ENCODE measurements around the gene NLRX1. TPM values are rescaled to one million over a fixed set of nuclear protein-coding genes. Genes with fewer than 3 reads are reported as not detected.

NLRX1 gene
- polyA plus RNA-seq, 1 of the 3 experiments (the other 2 are of a cell fraction), result 13.7 TPM

- Histone ChIP-seq H3K9me3 (no peaks in the 10 kb centered on the region), H3F3A (replicated peaks; ENCODE audit: insufficient read depth) (no peaks in the 10 kb centered on the region), H3K9ac (no peak overlapping the region), H3K27ac (ENCODE audit: low read depth in 2 of 2, low read length in 1 of 2) (no peak overlapping the region), H3K79me2 (ENCODE audit: insufficient read depth) (no peaks in the 10 kb centered on the region), H3K4me3 (ENCODE audit: low read depth in 2 of 2, low read length in 1 of 2) (no peak overlapping the region), H3K4me2 (no peak overlapping the region), H3K27me3 (ENCODE audit: insufficient read depth) (no peaks in the 10 kb centered on the region), H3K36me3 (replicated peaks in 1 of 2; ENCODE audit: control insufficient read depth in 1 of 2, insufficient read depth in 2 of 2, low read length in 1 of 2) (peaks cover 0 to 7% of the 10 kb centered on the region in 2 experiments), H3K9me2 (no peaks in the 10 kb centered on the region), H3K4me1 (ENCODE audit: control insufficient read depth in 1 of 2, insufficient read depth in 2 of 2, low read depth in 1 of 2, low read length in 1 of 2) (peaks cover 0 to 9% of the 10 kb centered on the region in 2 experiments; a peak in 1 of 4 replicates), H4K20me1 (ENCODE audit: insufficient read depth) (no peaks in the 10 kb centered on the region), H2AFZ (ENCODE audit: low read depth) (no peak overlapping the region)
- CTCF ChIA-PET, result interaction anchor here (1.2 to 1.3 kb wide), 3 partner anchors 8 to 19 kb away, joined by 3 to 4 read pairs (median 4); no protein-coding TSS in a partner anchor
- POLR2A ChIA-PET, result no interaction called here
- peak; percentile 20 for DNase-seq
- TF ChIP-seq JUND (IDR thresholded peaks at IDR 0.05) (no peak), FOXM1 (IDR thresholded peaks at IDR 0.05; ENCODE audit: low read depth) (no peak), FOXJ3 (CRISPR knock-in tag; IDR thresholded peaks at IDR 0.05) (no peak), SIN3A (IDR thresholded peaks at IDR 0.05; ENCODE audit: borderline replicate concordance, low read depth, low read length) (no peak), IRF3 (IDR thresholded peaks at IDR 0.05; ENCODE audit: low read depth, low read length) (no peak), TEAD4 (IDR thresholded peaks at IDR 0.05; ENCODE audit: borderline replicate concordance, insufficient read depth) (no peak), MXI1 (IDR thresholded peaks at IDR 0.05; ENCODE audit: low read depth, low read length) (no peak), MEF2A (IDR thresholded peaks at IDR 0.05; ENCODE audit: borderline replicate concordance, low read depth) (no peak), REST (IDR thresholded peaks at IDR 0.05; ENCODE audit: low read depth, low read length) (no peak), PBX3 (IDR thresholded peaks at IDR 0.05) (no peak), RXRA (IDR thresholded peaks at IDR 0.05; ENCODE audit: borderline replicate concordance, low read depth) (no peak), MAX (IDR thresholded peaks at IDR 0.05; ENCODE audit: low read depth) (no peak), NFIC (IDR thresholded peaks at IDR 0.05; ENCODE audit: borderline replicate concordance) (no peak), CHD2 (IDR thresholded peaks at IDR 0.05; ENCODE audit: low read length, partially characterized antibody) (no peak), ZBTB33 (IDR thresholded peaks at IDR 0.05; ENCODE audit: borderline replicate concordance, low read depth) (no peak)
- WGBS (ENCODE audit: low lambda C conversion rate), result 64% methylated on average over 4 of the region's 11 CpGs
These were observed 19.5 kb downstream of the NLRX1 start for GRCh38 chr11:119188067-119188466.
